Osteocyte (in vitro differentiated cells): ENCODE data around the gene KRT38. TPM values are rescaled to one million over a fixed set of nuclear protein-coding genes. Genes with fewer than 3 reads are reported as not detected.
"Not testable (repeated sequence)": the region's sequence is repeated elsewhere in the genome, so short reads cannot be mapped to it uniquely, and the experiment has no call there.

ENCODE experiments used
- DNase-seq: peaks from one replicate; pipeline ENCODE4 v3.0.0; 2021; ENCODE audit warnings: mixed read lengths; ENCODE audit not compliant: unreplicated experiment; ENCODE audit errors: extremely low spot score
- H3K27ac Mint-ChIP-seq: one replicate; pipeline ENCODE4 v1.8.0; 2021; ENCODE audit warnings: mild to moderate bottlenecking, mixed read lengths; ENCODE audit not compliant: unreplicated experiment
- H3K27me3 Mint-ChIP-seq: one replicate; pipeline ENCODE4 v1.8.0; 2021; ENCODE audit warnings: mixed read lengths; ENCODE audit not compliant: unreplicated experiment
- H3K36me3 Mint-ChIP-seq: one replicate; pipeline ENCODE4 v1.8.0; 2021; ENCODE audit warnings: mixed read lengths; ENCODE audit not compliant: unreplicated experiment
- H3K4me1 Mint-ChIP-seq: one replicate; pipeline ENCODE4 v1.8.0; 2021; ENCODE audit warnings: mixed read lengths; ENCODE audit not compliant: unreplicated experiment
- H3K4me3 Mint-ChIP-seq: one replicate; pipeline ENCODE4 v1.8.0; 2021; ENCODE audit warnings: mild to moderate bottlenecking, moderate library complexity, mixed read lengths; ENCODE audit not compliant: unreplicated experiment
- H3K9me3 Mint-ChIP-seq: one replicate; pipeline ENCODE4 v1.8.0; 2021; ENCODE audit warnings: mixed read lengths; ENCODE audit not compliant: unreplicated experiment
- total RNA-seq: library from RNA; stranded (reverse); gene quantifications from 2 replicates; pipeline ENCODE4 v1.2.1, GENCODE V29; 2021
- TF ChIP-seq, protein P1 (sequence below): fragments of 200-600 bp; sonication (generic); IDR thresholded peaks from 2 replicates; pipeline ENCODE4 v1.5.0; 2021; ENCODE audit warnings: antibody characterized with exemption, mild to moderate bottlenecking, moderate library complexity

The KRT38 gene
- total RNA-seq, 1 donor from 2014 or later = not detected

- H3K27me3 Mint-ChIP-seq = no peaks in the 10 kb centered on the region
- TF ChIP-seq, protein P1, sequence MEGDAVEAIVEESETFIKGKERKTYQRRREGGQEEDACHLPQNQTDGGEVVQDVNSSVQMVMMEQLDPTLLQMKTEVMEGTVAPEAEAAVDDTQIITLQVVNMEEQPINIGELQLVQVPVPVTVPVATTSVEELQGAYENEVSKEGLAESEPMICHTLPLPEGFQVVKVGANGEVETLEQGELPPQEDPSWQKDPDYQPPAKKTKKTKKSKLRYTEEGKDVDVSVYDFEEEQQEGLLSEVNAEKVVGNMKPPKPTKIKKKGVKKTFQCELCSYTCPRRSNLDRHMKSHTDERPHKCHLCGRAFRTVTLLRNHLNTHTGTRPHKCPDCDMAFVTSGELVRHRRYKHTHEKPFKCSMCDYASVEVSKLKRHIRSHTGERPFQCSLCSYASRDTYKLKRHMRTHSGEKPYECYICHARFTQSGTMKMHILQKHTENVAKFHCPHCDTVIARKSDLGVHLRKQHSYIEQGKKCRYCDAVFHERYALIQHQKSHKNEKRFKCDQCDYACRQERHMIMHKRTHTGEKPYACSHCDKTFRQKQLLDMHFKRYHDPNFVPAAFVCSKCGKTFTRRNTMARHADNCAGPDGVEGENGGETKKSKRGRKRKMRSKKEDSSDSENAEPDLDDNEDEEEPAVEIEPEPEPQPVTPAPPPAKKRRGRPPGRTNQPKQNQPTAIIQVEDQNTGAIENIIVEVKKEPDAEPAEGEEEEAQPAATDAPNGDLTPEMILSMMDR = no peak
- H3K9me3 Mint-ChIP-seq = no peaks in the 10 kb centered on the region
- H3K27ac Mint-ChIP-seq = no peak overlapping the region
- no peak for DNase-seq
- H3K4me1 Mint-ChIP-seq = peaks cover 28% of the 10 kb centered on the region
- no peak overlapping the region for H3K4me3 Mint-ChIP-seq
- no peaks in the 10 kb centered on the region for H3K36me3 Mint-ChIP-seq
These were observed 37.3 kb downstream of the KRT38 start for GRCh38 chr17:41403404-41404023.

DNA sequence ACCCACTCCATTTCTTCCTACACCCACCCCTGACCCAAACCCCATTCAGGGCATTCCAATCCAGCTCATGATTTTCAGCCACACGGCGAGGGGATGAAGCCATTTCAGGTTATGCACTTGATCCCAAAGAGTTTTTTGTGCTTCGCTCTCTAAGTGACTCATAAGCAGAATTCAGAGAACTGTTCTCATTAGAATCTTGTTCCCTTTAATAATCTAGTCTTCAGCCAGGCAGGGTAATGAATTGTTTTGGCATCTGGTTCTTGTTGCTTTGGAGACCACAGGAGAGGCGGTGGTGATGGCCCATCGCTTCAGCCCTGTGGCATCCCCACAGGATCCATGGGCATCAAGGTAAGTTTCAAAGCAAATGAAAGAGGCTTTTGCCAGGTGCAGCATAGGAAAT, 38.6 kb downstream of the KRT38 start:
- no peaks in the 10 kb centered on the region for H3K36me3 Mint-ChIP-seq
- peak overlapping the region; percentile 2 for H3K27ac Mint-ChIP-seq
- no peaks in the 10 kb centered on the region for H3K9me3 Mint-ChIP-seq
- TF ChIP-seq, protein P1 = no peak
- no peak for DNase-seq
- no peak overlapping the region for H3K4me3 Mint-ChIP-seq
- H3K4me1 Mint-ChIP-seq = peaks cover 28% of the 10 kb centered on the region
- no peaks in the 10 kb centered on the region for H3K27me3 Mint-ChIP-seq

- Mint-ChIP-seq H3K27ac (no peak within 1 kb of the TSS), H3K36me3 (no peaks in the 10 kb centered on the region), H3K4me1 (peaks cover 3% of the 10 kb centered on the region), H3K9me3 (no peaks in the 10 kb centered on the region), H3K4me3 (no peak within 1 kb of the TSS), H3K27me3 (no peaks in the 10 kb centered on the region)
- no peak for DNase-seq
- TF ChIP-seq, protein P1 = no peak
These were observed 43.7 kb downstream of the KRT38 start, which contains the start of gene KRT31 for GRCh38 chr17:41396996-41397660. TSS of gene KRT31 (minus strand) at chr17:41397608. CDS start at chr17:41397539, 69 bp downstream.

DNA sequence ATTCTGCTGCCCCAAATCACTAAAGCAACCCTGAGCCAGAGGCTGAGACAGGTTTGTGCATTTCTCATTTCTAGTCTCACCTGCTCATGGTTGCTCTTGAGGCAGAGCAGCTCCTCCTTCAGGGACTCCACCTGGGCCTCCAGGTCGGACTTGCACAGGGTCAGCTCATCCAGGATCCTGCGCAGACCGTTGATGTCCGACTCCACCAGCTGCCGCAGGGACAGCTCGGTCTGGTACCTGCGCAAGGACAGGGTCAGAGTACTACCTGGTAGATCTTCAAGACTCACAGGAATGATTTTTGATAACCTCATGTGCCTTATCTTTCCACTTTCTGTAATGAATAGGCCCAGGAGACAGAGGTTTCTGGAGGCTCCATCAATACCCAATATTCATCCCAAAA, 44.4 kb downstream of the KRT38 start:
- DNase-seq = no peak
- TF ChIP-seq, protein P1 = no peak
- Mint-ChIP-seq H3K4me3 (no peak overlapping the region), H3K4me1 (peaks cover 1% of the 10 kb centered on the region), H3K9me3 (no peaks in the 10 kb centered on the region), H3K36me3 (no peaks in the 10 kb centered on the region), H3K27ac (no peak overlapping the region), H3K27me3 (no peaks in the 10 kb centered on the region)

DNA sequence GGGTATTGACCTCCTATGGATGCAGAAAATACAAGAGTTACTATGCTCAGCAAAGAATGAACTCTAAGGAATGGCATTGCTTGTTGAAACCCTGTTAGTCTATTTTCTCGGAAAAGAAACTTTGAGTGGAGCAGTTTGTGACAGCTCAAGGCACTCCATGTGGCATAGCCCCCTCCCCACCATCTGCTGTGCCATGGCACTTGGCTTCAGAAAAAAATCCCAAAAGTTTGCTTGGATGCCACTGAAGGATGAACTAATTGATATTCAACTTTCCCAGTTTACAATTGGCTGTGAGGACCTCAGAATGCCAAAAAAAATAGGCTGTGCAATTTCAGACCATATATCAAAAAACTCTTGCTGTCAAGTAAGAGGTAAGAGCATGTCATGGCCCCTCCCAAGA, 45.2 kb downstream of the KRT38 start:
- TF ChIP-seq, protein P1 = no peak
- H3K36me3 Mint-ChIP-seq = no peaks in the 10 kb centered on the region
- H3K27ac Mint-ChIP-seq = no peak overlapping the region
- H3K4me1 Mint-ChIP-seq = peaks cover 3% of the 10 kb centered on the region
- no peak overlapping the region for H3K4me3 Mint-ChIP-seq
- no peak for DNase-seq
- H3K9me3 Mint-ChIP-seq = no peaks in the 10 kb centered on the region
- H3K27me3 Mint-ChIP-seq = no peaks in the 10 kb centered on the region

- DNase-seq, H3K4me1 Mint-ChIP-seq, H3K27ac Mint-ChIP-seq, H3K36me3 Mint-ChIP-seq, H3K9me3 Mint-ChIP-seq, H3K27me3 Mint-ChIP-seq, H3K4me3 Mint-ChIP-seq: not testable (repeated sequence)
These were observed 45.7 kb downstream of the KRT38 start for GRCh38 chr17:41395044-41395443.
